Uterus (tissue), 4 donors: Measurements from ENCODE around the gene LIPN. TPM values are rescaled to one million over a fixed set of nuclear protein-coding genes. Genes with fewer than 3 reads are reported as not detected.

Experiments used
- DNase-seq, 2 donors: peaks; one replicate each; pipeline ENCODE4 v3.0.0-alpha.2; 2019 to 2020
- H3K27ac ChIP-seq, 2 donors: fragments of 200-600 bp; sonication (generic); 1 replicate in 1 of 2; 2 replicates in 1 of 2; pipeline ENCODE4 v1.5.1; 2016 to 2018
- H3K27me3 ChIP-seq, 2 donors: fragments of 200-600 bp; sonication (generic); one replicate each; pipeline ENCODE4 v1.5.1; 2018 to 2019; ENCODE audit warnings: control low read depth in 1 of 2
- H3K36me3 ChIP-seq, 2 donors: fragments of 200-600 bp; sonication (generic); one replicate each; pipeline ENCODE4 v1.5.1; 2019; ENCODE audit warnings: control low read depth in 1 of 2
- H3K4me1 ChIP-seq, 2 donors: fragments of 200-600 bp; sonication (generic); one replicate each; pipeline ENCODE4 v1.5.1; 2018 to 2019; ENCODE audit warnings: control low read depth in 1 of 2
- H3K4me3 ChIP-seq, 2 donors: fragments of 200-600 bp; sonication (generic); 1 replicate in 1 of 2; 2 replicates in 1 of 2; pipeline ENCODE4 v1.5.1; 2018 to 2019; ENCODE audit warnings: mild to moderate bottlenecking in 1 of 2
- H3K9me3 ChIP-seq, 2 donors: fragments of 200-600 bp; sonication (generic); one replicate each; pipeline ENCODE4 v1.5.1; 2019; ENCODE audit warnings: control low read depth in 1 of 2
- CTCF ChIP-seq, 4 experiments: fragments of 200-600 bp in 2 of 4; fragments of 450-650 bp in 2 of 4; sonication (generic) in 2 of 4; IDR thresholded peaks; one replicate each; pipeline ENCODE4 v1.5.1; 2016 to 2019; ENCODE audit warnings: antibody characterized with exemption in 4 of 4, mild to moderate bottlenecking in 2 of 4, moderate library complexity in 1 of 4
- POLR2A ChIP-seq, 2 donors: fragments of 450-650 bp; IDR thresholded peaks; one replicate each; pipeline ENCODE4 v1.6.1; 2016; ENCODE audit warnings: antibody characterized with exemption in 2 of 2, mild to moderate bottlenecking in 1 of 2, moderate library complexity in 1 of 2
- intact Hi-C: fragments of 100-400 bp; cut with DNase I; formaldehyde crosslinking; loops from one replicate; pipeline ENCODE4 v1.15.1; 2023; ENCODE audit warnings: low total_unique reads
- total RNA-seq, 4 donors: library from RNA; depleted of rRNA in 3 of 4; stranded (reverse); fragments of >200 nt in 3 of 4; gene quantifications; one replicate each; pipeline versions ENCODE4 v1.1.0 to v1.2.4, GENCODE V29; 2014 to 2023
- donor health status: DM: yes; HTN: yes; CAD: no.

The LIPN gene
- total RNA-seq, 4 donors from 2014 or later, result not detected

GRCh38 chr10:88742448-88742847, 17.4 kb upstream of the LIPN start:
- Histone ChIP-seq H3K4me3 (no peak overlapping the region), H3K27me3 (no peaks in the 10 kb centered on the region), H3K27ac (no peak overlapping the region), H3K4me1 (no peaks in the 10 kb centered on the region), H3K36me3 (no peaks in the 10 kb centered on the region), H3K9me3 (no peaks in the 10 kb centered on the region)
- no peak for TF ChIP-seq CTCF (IDR thresholded peaks at IDR 0.05)
- no peak for TF ChIP-seq POLR2A (IDR thresholded peaks at IDR 0.05)
- DNase-seq, result no peak
- intact Hi-C loops, result loop anchor here (10.0 kb wide), 1 partner anchor 712 kb away; no protein-coding TSS in a partner anchor

- TF ChIP-seq CTCF (IDR thresholded peaks at IDR 0.05), result no peak
- TF ChIP-seq POLR2A (IDR thresholded peaks at IDR 0.05), result no peak
- no peak for DNase-seq
- Histone ChIP-seq H3K36me3 (no peaks in the 10 kb centered on the region), H3K4me3 (no peak overlapping the region), H3K27me3 (no peaks in the 10 kb centered on the region), H3K9me3 (no peaks in the 10 kb centered on the region), H3K27ac (no peak overlapping the region), H3K4me1 (no peaks in the 10 kb centered on the region)
- intact Hi-C loops, result loop anchor here (10.0 kb wide), 1 partner anchor 711 kb away; no protein-coding TSS in a partner anchor
Measured at GRCh38 chr10:88744002-88744401, 15.8 kb upstream of the LIPN start.

- DNase-seq, result no peak
- Histone ChIP-seq H3K9me3 (no peaks in the 10 kb centered on the region), H3K27ac (no peak overlapping the region), H3K36me3 (no peaks in the 10 kb centered on the region), H3K4me1 (no peaks in the 10 kb centered on the region), H3K4me3 (no peak overlapping the region), H3K27me3 (no peaks in the 10 kb centered on the region)
- TF ChIP-seq POLR2A (IDR thresholded peaks at IDR 0.05) (no peak), CTCF (IDR thresholded peaks at IDR 0.05) (no peak)
- intact Hi-C loops, result loop anchor here (10.0 kb wide), 1 partner anchor 709 kb away; no protein-coding TSS in a partner anchor
Measured at GRCh38 chr10:88745633-88746032, 14.2 kb upstream of the LIPN start.

- no peaks in the 10 kb centered on the region for H3K36me3 ChIP-seq
- TF ChIP-seq CTCF (IDR thresholded peaks at IDR 0.05) (no peak), POLR2A (IDR thresholded peaks at IDR 0.05) (no peak)
- no peaks in the 10 kb centered on the region for H3K9me3 ChIP-seq
- H3K27me3 ChIP-seq, result no peaks in the 10 kb centered on the region
- H3K27ac ChIP-seq, result no peak overlapping the region
- DNase-seq, result no peak
- H3K4me1 ChIP-seq, result no peaks in the 10 kb centered on the region
- no peak overlapping the region for H3K4me3 ChIP-seq
- intact Hi-C loops, result no loop called here
Measured at GRCh38 chr10:88754287-88754686, 5.5 kb upstream of the LIPN start.

- no peak for DNase-seq
- H3K36me3 ChIP-seq, result no peaks in the 10 kb centered on the region
- intact Hi-C loops, result no loop called here
- H3K9me3 ChIP-seq, result no peaks in the 10 kb centered on the region
- TF ChIP-seq CTCF (IDR thresholded peaks at IDR 0.05), result no peak
- no peak for TF ChIP-seq POLR2A (IDR thresholded peaks at IDR 0.05)
- no peak overlapping the region for H3K4me3 ChIP-seq
- H3K27me3 ChIP-seq, result no peaks in the 10 kb centered on the region
- H3K27ac ChIP-seq, result no peak overlapping the region
- H3K4me1 ChIP-seq, result no peaks in the 10 kb centered on the region
Measured at GRCh38 chr10:88755753-88756152, 4.1 kb upstream of the LIPN start.
